ENCODE measurements around the gene RALGPS2. TPM values are rescaled to one million over a fixed set of nuclear protein-coding genes. Genes with fewer than 3 reads are reported as not detected.

RALGPS2 gene
- total RNA-seq, 1 donor from 2014 or later, result 78.7 TPM

DNA sequence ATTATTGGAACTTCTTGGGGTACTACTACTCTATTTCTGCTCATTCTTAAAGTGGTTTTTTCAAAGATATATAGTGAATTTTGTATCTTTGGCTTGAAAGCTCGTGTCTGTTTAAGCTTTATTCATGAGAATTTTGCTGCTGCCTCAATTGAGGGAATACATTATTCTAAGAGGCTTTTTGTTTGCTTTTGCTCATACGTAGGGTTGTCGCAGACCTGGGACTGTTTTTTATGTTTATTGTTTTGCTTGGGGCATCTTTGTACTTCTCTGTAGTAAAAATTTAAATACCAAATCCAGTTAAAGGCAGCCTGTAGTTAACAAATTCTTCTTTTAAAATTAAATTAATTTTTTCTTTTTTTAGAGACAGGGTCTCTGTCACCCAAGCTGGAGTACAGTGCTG is 83.5 kb downstream of the RALGPS2 start:
- peaks cover 2% of the 10 kb centered on the region for H3K9me3 Mint-ChIP-seq
- no peaks in the 10 kb centered on the region for H3K4me1 Mint-ChIP-seq

DNA sequence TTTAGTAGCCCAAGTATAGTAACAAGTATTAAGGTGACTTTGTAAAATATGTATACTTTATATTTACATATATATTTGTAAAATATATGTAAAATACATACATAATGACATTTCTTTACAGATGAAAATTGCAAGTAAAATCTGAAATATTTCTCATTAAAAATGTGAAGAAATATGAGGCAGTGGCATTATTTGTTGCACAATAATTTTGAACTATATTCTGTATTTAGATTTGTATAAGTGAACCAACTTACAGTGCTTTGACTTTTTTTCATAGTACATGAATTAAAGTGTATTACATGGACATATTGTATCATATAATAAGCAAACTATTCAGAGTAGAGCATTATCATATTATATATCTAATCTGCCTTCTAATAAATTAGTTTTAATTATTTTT is 85.5 kb downstream of the RALGPS2 start:
- H3K79me2 ChIP-seq (ENCODE audit: low read depth), result no peaks in the 10 kb centered on the region
- no peak overlapping the region for H3K27ac ChIP-seq
- H3K9ac ChIP-seq, result no peak overlapping the region
- H3K4me3 Mint-ChIP-seq, result no peak overlapping the region
- H3K27me3 ChIP-seq, result no peaks in the 10 kb centered on the region
- H3K27me3 Mint-ChIP-seq (ENCODE audit: insufficient read depth, low read depth), result no peaks in the 10 kb centered on the region
- DNase-seq (ENCODE audit: low spot score), result no peak
- H3K4me2 ChIP-seq, result no peak overlapping the region
- no peak overlapping the region for H3K4me3 ChIP-seq
- no peak overlapping the region for H3K27ac Mint-ChIP-seq
- H3K4me1 ChIP-seq, result no peaks in the 10 kb centered on the region
- no peaks in the 10 kb centered on the region for H3K4me1 Mint-ChIP-seq
- no peak overlapping the region for H2AFZ ChIP-seq (replicated peaks)
- no peaks in the 10 kb centered on the region for H3F3A ChIP-seq (ENCODE audit: low read depth)
- H3K36me3 ChIP-seq, result no peaks in the 10 kb centered on the region
- H3K36me3 Mint-ChIP-seq, result peaks cover 29% of the 10 kb centered on the region
- H3K9me3 ChIP-seq (ENCODE audit: low read depth), result no peaks in the 10 kb centered on the region
- no peaks in the 10 kb centered on the region for H3K9me3 Mint-ChIP-seq
- no peaks in the 10 kb centered on the region for H4K20me1 ChIP-seq (ENCODE audit: low read depth)
- TF ChIP-seq, protein P1, sequence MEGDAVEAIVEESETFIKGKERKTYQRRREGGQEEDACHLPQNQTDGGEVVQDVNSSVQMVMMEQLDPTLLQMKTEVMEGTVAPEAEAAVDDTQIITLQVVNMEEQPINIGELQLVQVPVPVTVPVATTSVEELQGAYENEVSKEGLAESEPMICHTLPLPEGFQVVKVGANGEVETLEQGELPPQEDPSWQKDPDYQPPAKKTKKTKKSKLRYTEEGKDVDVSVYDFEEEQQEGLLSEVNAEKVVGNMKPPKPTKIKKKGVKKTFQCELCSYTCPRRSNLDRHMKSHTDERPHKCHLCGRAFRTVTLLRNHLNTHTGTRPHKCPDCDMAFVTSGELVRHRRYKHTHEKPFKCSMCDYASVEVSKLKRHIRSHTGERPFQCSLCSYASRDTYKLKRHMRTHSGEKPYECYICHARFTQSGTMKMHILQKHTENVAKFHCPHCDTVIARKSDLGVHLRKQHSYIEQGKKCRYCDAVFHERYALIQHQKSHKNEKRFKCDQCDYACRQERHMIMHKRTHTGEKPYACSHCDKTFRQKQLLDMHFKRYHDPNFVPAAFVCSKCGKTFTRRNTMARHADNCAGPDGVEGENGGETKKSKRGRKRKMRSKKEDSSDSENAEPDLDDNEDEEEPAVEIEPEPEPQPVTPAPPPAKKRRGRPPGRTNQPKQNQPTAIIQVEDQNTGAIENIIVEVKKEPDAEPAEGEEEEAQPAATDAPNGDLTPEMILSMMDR (IDR thresholded peaks at IDR 0.05), result no peak
- TF ChIP-seq EZH2 (IDR thresholded peaks at IDR 0.05) (no peak), EZH2phosphoT487 (IDR thresholded peaks at IDR 0.05) (no peak)

More for the DNA sequence above, 83.5 kb downstream of the RALGPS2 start:
- Mint-ChIP-seq H3K27ac (no peak overlapping the region), H3K4me3 (no peak overlapping the region), H3K27me3 (ENCODE audit: insufficient read depth, low read depth) (no peaks in the 10 kb centered on the region), H3K36me3 (peaks cover 19% of the 10 kb centered on the region)
- Histone ChIP-seq H3F3A (ENCODE audit: low read depth) (no peaks in the 10 kb centered on the region), H3K4me1 (no peaks in the 10 kb centered on the region), H3K27me3 (no peaks in the 10 kb centered on the region), H2AFZ (replicated peaks) (no peak overlapping the region), H3K9me3 (ENCODE audit: low read depth) (no peaks in the 10 kb centered on the region), H3K36me3 (no peaks in the 10 kb centered on the region), H3K9ac (no peak overlapping the region), H3K4me3 (no peak overlapping the region), H3K4me2 (no peak overlapping the region), H3K27ac (no peak overlapping the region), H3K79me2 (ENCODE audit: low read depth) (no peaks in the 10 kb centered on the region), H4K20me1 (ENCODE audit: low read depth) (no peaks in the 10 kb centered on the region)
- no peak for DNase-seq (ENCODE audit: low spot score)
- no peak for TF ChIP-seq EZH2phosphoT487 (IDR thresholded peaks at IDR 0.05)
- TF ChIP-seq, protein P1 (IDR thresholded peaks at IDR 0.05), result no peak
- no peak for TF ChIP-seq EZH2 (IDR thresholded peaks at IDR 0.05)

DNA sequence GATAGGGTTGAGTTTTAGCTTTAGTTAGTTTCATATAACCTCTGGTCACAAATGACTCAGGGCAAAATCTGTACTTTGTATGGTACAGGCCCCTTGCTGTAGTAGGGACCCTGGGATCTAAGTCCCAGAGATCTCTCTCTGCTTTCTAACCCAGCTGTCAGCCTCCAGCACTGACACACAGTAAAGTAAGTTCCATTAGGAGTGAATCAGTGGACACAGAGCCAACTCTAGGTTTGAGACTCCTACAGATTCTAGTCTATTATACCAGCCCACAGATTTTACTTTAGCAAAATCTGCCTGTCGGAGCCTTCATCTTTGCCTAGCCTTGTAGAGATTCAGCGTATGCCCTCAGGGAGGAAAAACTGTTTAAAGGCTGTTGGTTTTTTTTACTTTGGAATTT is 93.4 kb downstream of the RALGPS2 start:
- no peaks in the 10 kb centered on the region for H3K27me3 ChIP-seq
- no peak for DNase-seq (ENCODE audit: low spot score)
- Mint-ChIP-seq H3K36me3 (peaks cover 28% of the 10 kb centered on the region), H3K9me3 (no peaks in the 10 kb centered on the region), H3K4me3 (no peak overlapping the region), H3K27ac (no peak overlapping the region), H3K27me3 (ENCODE audit: insufficient read depth, low read depth) (no peaks in the 10 kb centered on the region), H3K4me1 (no peaks in the 10 kb centered on the region)
- no peak overlapping the region for H3K4me2 ChIP-seq
- no peaks in the 10 kb centered on the region for H3K9me3 ChIP-seq (ENCODE audit: low read depth)
- no peaks in the 10 kb centered on the region for H3K79me2 ChIP-seq (ENCODE audit: low read depth)
- no peak overlapping the region for H3K9ac ChIP-seq
- no peaks in the 10 kb centered on the region for H3K36me3 ChIP-seq
- H3K27ac ChIP-seq, result no peak overlapping the region
- H4K20me1 ChIP-seq (ENCODE audit: low read depth), result no peaks in the 10 kb centered on the region
- no peak overlapping the region for H3K4me3 ChIP-seq
- TF ChIP-seq EZH2 (IDR thresholded peaks at IDR 0.05) (no peak), EZH2phosphoT487 (IDR thresholded peaks at IDR 0.05) (no peak)
- TF ChIP-seq, protein P1 (IDR thresholded peaks at IDR 0.05), result no peak
- H2AFZ ChIP-seq (replicated peaks), result no peak overlapping the region
- H3F3A ChIP-seq (ENCODE audit: low read depth), result no peaks in the 10 kb centered on the region
- H3K4me1 ChIP-seq, result no peaks in the 10 kb centered on the region

All from neural progenitor cell (in vitro differentiated cells).